T-cell (primary cell): ENCODE data around the gene EPG5. TPM values are rescaled to one million over a fixed set of nuclear protein-coding genes. Genes with fewer than 3 reads are reported as not detected.

Experiments
- ATAC-seq, 4 experiments: fragments of 200-7000 bp in 3 of 4; fragments of 150-1000 bp in 1 of 4; cut with Tn5 transposase; replicated peaks in 1 of 4; 1 replicate in 3 of 4; 2 replicates in 1 of 4; pipeline ENCODE4 v1.10.0; 2021; ENCODE audit warnings: moderate library complexity in 3 of 4, mild to moderate bottlenecking in 2 of 4, moderate number of reproducible peaks in 1 of 4
- CTCF ChIA-PET, 2 donors: fragments of 300-600 bp; sonication (Branson Sonifier 250); formaldehyde crosslinking; loops; one replicate each; lab custom pipeline; 2022; ENCODE audit warnings: antibody characterized with exemption in 2 of 2; lab: Charles Lee
- POLR2A ChIA-PET, 2 donors: fragments of 300-600 bp; sonication (Branson Sonifier 250); formaldehyde crosslinking; loops; one replicate each; lab custom pipeline; 2022; ENCODE audit warnings: antibody characterized with exemption in 2 of 2; lab: Charles Lee
- DNase-seq, 35 experiments: peaks; one replicate each; pipeline versions ENCODE4 v3.0.0 to v3.0.0-alpha.2; 2013 to 2023
- H3K27ac ChIP-seq: one replicate; pipeline ENCODE4 v1.5.1; 2013; ENCODE audit warnings: low read length
- H3K27me3 ChIP-seq, 2 experiments: replicated peaks in 1 of 2; 1 replicate in 1 of 2; 2 replicates in 1 of 2; pipeline versions ENCODE4 v1.6.1 to v1.7.0; 2013; ENCODE audit warnings: low read length in 1 of 2, mixed read lengths in 1 of 2; ENCODE audit not compliant: control insufficient read depth in 2 of 2, insufficient read depth in 2 of 2; ENCODE audit errors: extremely low read depth in 1 of 2
- H3K36me3 ChIP-seq, 2 donors: 1 replicate in 1 of 2; 2 replicates in 1 of 2; pipeline versions ENCODE4 v1.6.1 to v1.7.0; 2013; ENCODE audit warnings: low read length in 1 of 2; ENCODE audit not compliant: control insufficient read depth in 2 of 2, insufficient read depth in 1 of 2; ENCODE audit errors: extremely low read depth in 1 of 2
- H3K4me1 ChIP-seq, 2 experiments: 1 replicate in 1 of 2; 2 replicates in 1 of 2; pipeline versions ENCODE4 v1.6.1 to v1.7.0; 2013; ENCODE audit warnings: low read length in 2 of 2, mixed read lengths in 1 of 2; ENCODE audit not compliant: insufficient read depth in 2 of 2, control insufficient read depth in 1 of 2; ENCODE audit errors: extremely low read depth in 1 of 2
- H3K4me3 ChIP-seq, 2 donors: 1 replicate in 1 of 2; 2 replicates in 1 of 2; pipeline versions ENCODE4 v1.5.1 to v1.7.0; 2013; ENCODE audit warnings: mild to moderate bottlenecking in 2 of 2, low read length in 1 of 2, moderate library complexity in 1 of 2; ENCODE audit not compliant: control insufficient read depth in 1 of 2; ENCODE audit errors: extremely low read depth in 1 of 2
- H3K9me3 ChIP-seq: 2 replicates; pipeline ENCODE4 v1.7.0; 2013
- H3K27ac Mint-ChIP-seq, 2 donors: one replicate each; pipeline ENCODE4 v1.8.0; 2020 to 2021; ENCODE audit warnings: mild to moderate bottlenecking in 2 of 2, mixed read lengths in 2 of 2
- H3K27me3 Mint-ChIP-seq, 2 donors: one replicate each; pipeline ENCODE4 v1.8.0; 2021 to 2022; ENCODE audit warnings: mixed read lengths in 2 of 2
- H3K36me3 Mint-ChIP-seq: one replicate; pipeline ENCODE4 v1.8.0; 2021; ENCODE audit warnings: mixed read lengths
- H3K4me1 Mint-ChIP-seq, 3 donors: one replicate each; pipeline ENCODE4 v1.8.0; 2020 to 2022; ENCODE audit warnings: mixed read lengths in 3 of 3, mild to moderate bottlenecking in 1 of 3
- H3K4me3 Mint-ChIP-seq, 3 donors: one replicate each; pipeline ENCODE4 v1.8.0; 2020 to 2022; ENCODE audit warnings: mild to moderate bottlenecking in 3 of 3, mixed read lengths in 3 of 3, moderate library complexity in 3 of 3
- H3K9me3 Mint-ChIP-seq, 3 donors: one replicate each; pipeline ENCODE4 v1.8.0; 2020 to 2022; ENCODE audit warnings: mixed read lengths in 3 of 3
- WGBS: methylation state at CpG from one replicate; pipeline ENCODE4 v1.1.5; 2013; ENCODE audit warnings: missing lambda C conversion rate; ENCODE audit not compliant: insufficient coverage; 5-methylcytosine and 5-hydroxymethylcytosine counted together
- total RNA-seq, 35 experiments: library from RNA in 6 of 35; stranded (reverse) in 6 of 35; fragments of 120-200 nt in 1 of 35; gene quantifications; one replicate each; pipeline versions ENCODE4 v1.2.1 to v1.2.4 and lab custom pipeline; 2013 to 2026

Gene EPG5
- total RNA-seq, 5 donors from 2014 or later (not counting 1 experiment from before 2014, with no cell fraction given) = 39.2 to 54.4 (median 42.6) TPM

DNA sequence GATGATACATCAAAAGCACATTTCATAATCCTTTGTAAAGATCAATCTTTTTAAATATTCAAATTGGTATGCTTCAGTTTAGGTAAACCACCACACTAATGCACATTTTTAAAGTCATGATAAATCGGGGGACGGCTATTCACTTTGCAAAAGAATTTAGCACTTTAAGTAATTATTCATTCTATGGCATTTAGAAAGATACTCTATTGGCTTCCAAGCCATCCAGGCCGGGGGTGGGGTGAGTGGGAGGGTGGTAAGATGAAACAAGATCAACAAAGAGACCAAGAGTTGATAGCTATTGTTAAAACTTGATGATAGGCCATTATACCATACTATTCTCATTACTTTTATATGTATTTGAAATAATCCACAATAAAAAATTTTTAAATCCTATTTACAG lies 41.0 kb downstream of the EPG5 start:
- CTCF ChIA-PET = interaction anchor here in 1 of 2 donors (1.0 kb wide), 2 partner anchors 43 to 148 kb away, joined by 5 to 6 read pairs; no protein-coding TSS in a partner anchor
- POLR2A ChIA-PET = no interaction called here

DNA sequence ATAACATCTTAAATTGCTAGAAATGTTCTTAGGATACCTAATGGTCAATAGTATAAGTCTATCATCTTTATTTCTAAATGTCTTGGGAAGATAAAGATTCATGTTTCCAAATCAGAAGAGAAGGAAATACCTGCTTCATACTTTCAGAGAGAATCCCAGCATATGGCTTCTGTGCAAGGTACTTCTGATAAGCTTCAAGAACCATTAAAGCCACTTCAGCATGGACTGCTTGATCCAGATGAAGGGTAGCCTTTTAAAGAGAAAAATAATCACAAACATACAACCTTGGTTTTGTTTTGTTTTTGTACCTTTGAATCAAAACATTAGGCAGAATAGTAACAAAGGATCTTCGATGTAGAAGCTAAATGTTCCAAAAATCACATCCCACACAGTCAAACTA lies 44.0 kb downstream of the EPG5 start:
- no peak for ATAC-seq
- peaks cover 14 to 21% (median 15%) of the 10 kb centered on the region in 3 donors for H3K4me1 Mint-ChIP-seq
- no peak overlapping the region for H3K4me3 Mint-ChIP-seq
- H3K27ac ChIP-seq = no peak overlapping the region
- no peaks in the 10 kb centered on the region for H3K27me3 ChIP-seq
- H3K27ac Mint-ChIP-seq = no peak overlapping the region
- H3K9me3 ChIP-seq = no peaks in the 10 kb centered on the region
- no peaks in the 10 kb centered on the region for H3K9me3 Mint-ChIP-seq
- H3K36me3 ChIP-seq = peaks cover 14 to 76% of the 10 kb centered on the region in 2 donors
- WGBS = 100% methylated on average over 1 of the region's 1 CpG
- POLR2A ChIA-PET = interaction anchor here in 1 of 2 donors (0.6 kb wide), 2 partner anchors 801 to 843 kb away, joined by 3 to 5 read pairs; no protein-coding TSS in a partner anchor
- peaks cover 0 to 3% of the 10 kb centered on the region in 2 experiments for H3K4me1 ChIP-seq
- no peaks in the 10 kb centered on the region for H3K27me3 Mint-ChIP-seq
- CTCF ChIA-PET = interaction anchor here in 1 of 2 donors (1.1 kb wide), 1 partner anchor 151 kb away, joined by 3 read pairs; no protein-coding TSS in a partner anchor
- no peak overlapping the region for H3K4me3 ChIP-seq
- H3K36me3 Mint-ChIP-seq = peaks cover 58% of the 10 kb centered on the region
- DNase-seq = no peak

More for the DNA sequence above, 41.0 kb downstream of the EPG5 start:
- ATAC-seq (no peak), DNase-seq (no peak)
- H3K36me3 ChIP-seq = peaks cover 14 to 88% of the 10 kb centered on the region in 2 donors
- WGBS = no CpG with 5 or more reads among the region's 3 CpGs
- H3K27ac Mint-ChIP-seq = no peak overlapping the region
- no peaks in the 10 kb centered on the region for H3K27me3 Mint-ChIP-seq
- no peak overlapping the region for H3K27ac ChIP-seq
- no peaks in the 10 kb centered on the region for H3K9me3 Mint-ChIP-seq
- H3K36me3 Mint-ChIP-seq = peaks cover 61% of the 10 kb centered on the region
- no peak overlapping the region for H3K4me3 Mint-ChIP-seq
- H3K27me3 ChIP-seq = no peaks in the 10 kb centered on the region
- H3K4me3 ChIP-seq = no peak overlapping the region
- peaks cover 0 to 8% (median 2%) of the 10 kb centered on the region in 3 donors for H3K4me1 Mint-ChIP-seq
- no peaks in the 10 kb centered on the region for H3K4me1 ChIP-seq
- no peaks in the 10 kb centered on the region for H3K9me3 ChIP-seq

DNA sequence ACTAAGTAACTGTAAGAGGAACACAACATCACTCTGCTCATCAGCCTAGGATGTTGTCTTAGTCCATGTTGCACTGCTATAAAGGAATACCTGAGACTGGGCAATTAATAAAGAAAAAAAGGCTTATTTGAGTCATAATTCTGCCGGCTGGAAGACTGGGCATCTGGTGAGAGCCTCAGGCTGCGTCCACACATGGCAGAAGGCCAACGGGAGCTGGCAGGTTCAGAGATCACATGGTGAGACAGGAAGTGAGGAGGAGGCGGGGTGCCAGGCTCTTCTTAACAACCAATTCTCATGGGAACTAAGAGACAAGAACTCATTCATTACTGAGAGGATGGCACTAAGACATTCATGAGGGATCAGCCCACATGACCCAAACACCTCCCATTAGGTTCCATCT lies 46.8 kb downstream of the EPG5 start:
- no peak overlapping the region for H3K4me3 Mint-ChIP-seq
- no peak overlapping the region for H3K27ac Mint-ChIP-seq
- no peaks in the 10 kb centered on the region for H3K27me3 Mint-ChIP-seq
- ChIA-PET CTCF (no interaction called here), POLR2A (no interaction called here)
- peaks cover 71% of the 10 kb centered on the region for H3K36me3 Mint-ChIP-seq
- peak in 3 of 35 experiments; percentile 5 to 18 (median 8) for DNase-seq
- Histone ChIP-seq H3K4me3 (no peak overlapping the region), H3K4me1 (peaks cover 0 to 3% of the 10 kb centered on the region in 2 experiments), H3K9me3 (no peaks in the 10 kb centered on the region), H3K27me3 (no peaks in the 10 kb centered on the region), H3K27ac (no peak overlapping the region), H3K36me3 (peaks cover 30 to 81% of the 10 kb centered on the region in 2 donors)
- no peaks in the 10 kb centered on the region for H3K9me3 Mint-ChIP-seq
- H3K4me1 Mint-ChIP-seq = peaks cover 14 to 21% (median 15%) of the 10 kb centered on the region in 3 donors
- ATAC-seq = peak in 1 of 4 experiments; percentile 32
- 65% methylated on average over 3 of the region's 4 CpGs for WGBS

DNA sequence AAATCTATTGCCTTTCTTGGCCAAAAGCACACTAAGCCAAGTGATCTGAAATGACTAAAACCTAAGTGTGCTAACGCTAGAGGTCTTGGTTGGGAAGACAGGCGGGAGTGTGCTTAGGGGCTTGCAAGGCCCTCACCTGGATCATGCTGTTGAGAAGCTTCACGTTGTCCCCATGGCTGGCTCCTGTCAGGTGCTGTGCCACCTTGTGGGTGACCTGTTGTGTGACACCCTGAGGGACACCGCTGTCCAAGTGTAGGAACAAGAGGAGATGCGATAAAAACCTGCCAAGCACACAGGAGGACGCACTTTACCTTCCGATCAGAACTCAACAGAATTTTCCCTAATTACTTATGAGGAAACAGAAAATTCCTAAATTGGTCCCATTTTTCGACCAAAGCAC lies 50.8 kb downstream of the EPG5 start:
- Mint-ChIP-seq H3K27ac (no peak overlapping the region), H3K36me3 (peaks cover 71% of the 10 kb centered on the region), H3K4me3 (no peak overlapping the region), H3K27me3 (no peaks in the 10 kb centered on the region), H3K4me1 (peaks cover 14 to 18% (median 14%) of the 10 kb centered on the region in 3 donors), H3K9me3 (no peaks in the 10 kb centered on the region)
- H3K27me3 ChIP-seq = no peaks in the 10 kb centered on the region
- WGBS = 93% methylated on average over 5 of the region's 8 CpGs
- CTCF ChIA-PET = interaction anchor here (0.6 to 1.3 kb wide), 3 partner anchors 158 to 262 kb away, joined by 3 to 6 read pairs (median 3); no protein-coding TSS in a partner anchor
- H3K36me3 ChIP-seq = peaks cover 24 to 76% of the 10 kb centered on the region in 2 donors
- DNase-seq (peak in 2 of 35 experiments; percentile 9 to 12), ATAC-seq (no peak)
- H3K4me1 ChIP-seq = peaks cover 0 to 3% of the 10 kb centered on the region in 2 experiments
- POLR2A ChIA-PET = interaction anchor here in 1 of 2 donors (0.6 kb wide), 1 partner anchor 25 kb away, joined by 4 read pairs; no protein-coding TSS in a partner anchor
- no peak overlapping the region for H3K27ac ChIP-seq
- H3K4me3 ChIP-seq = no peak overlapping the region
- no peaks in the 10 kb centered on the region for H3K9me3 ChIP-seq

DNA sequence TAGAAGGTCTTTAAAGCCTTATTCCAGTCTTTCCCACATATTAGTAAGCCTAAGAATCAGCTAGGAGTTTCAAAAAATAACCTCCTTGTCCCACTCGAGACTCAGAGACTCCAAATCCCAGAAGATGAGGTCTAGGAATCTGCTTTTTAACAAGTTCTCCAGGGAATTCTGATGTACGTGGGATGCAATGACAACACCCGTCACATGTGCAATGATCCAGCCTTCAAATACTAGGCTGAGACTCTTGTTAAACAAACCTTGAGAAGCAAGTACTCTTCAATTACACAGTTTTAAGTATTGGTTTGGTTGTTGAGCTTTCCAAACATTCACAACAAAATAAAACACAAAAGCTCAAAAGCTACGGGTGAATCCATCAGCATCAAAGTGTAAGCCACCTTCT lies 53.9 kb downstream of the EPG5 start:
- Mint-ChIP-seq H3K27me3 (no peaks in the 10 kb centered on the region), H3K4me3 (no peak overlapping the region), H3K4me1 (peaks cover 0 to 2% (median 0%) of the 10 kb centered on the region in 3 donors), H3K36me3 (peaks cover 71% of the 10 kb centered on the region), H3K27ac (no peak overlapping the region), H3K9me3 (no peaks in the 10 kb centered on the region)
- ChIA-PET POLR2A (no interaction called here), CTCF (interaction anchor here (0.5 to 1.5 kb wide), 7 partner anchors 33 to 248 kb away, joined by 3 to 11 read pairs (median 3); no protein-coding TSS in a partner anchor)
- Histone ChIP-seq H3K27me3 (no peaks in the 10 kb centered on the region), H3K4me1 (no peaks in the 10 kb centered on the region), H3K4me3 (no peak overlapping the region), H3K9me3 (no peaks in the 10 kb centered on the region), H3K27ac (no peak overlapping the region), H3K36me3 (peaks cover 31 to 83% of the 10 kb centered on the region in 2 donors)
- ATAC-seq (no peak), DNase-seq (no peak)
- WGBS = 100% methylated on average over 1 of the region's 4 CpGs

DNA sequence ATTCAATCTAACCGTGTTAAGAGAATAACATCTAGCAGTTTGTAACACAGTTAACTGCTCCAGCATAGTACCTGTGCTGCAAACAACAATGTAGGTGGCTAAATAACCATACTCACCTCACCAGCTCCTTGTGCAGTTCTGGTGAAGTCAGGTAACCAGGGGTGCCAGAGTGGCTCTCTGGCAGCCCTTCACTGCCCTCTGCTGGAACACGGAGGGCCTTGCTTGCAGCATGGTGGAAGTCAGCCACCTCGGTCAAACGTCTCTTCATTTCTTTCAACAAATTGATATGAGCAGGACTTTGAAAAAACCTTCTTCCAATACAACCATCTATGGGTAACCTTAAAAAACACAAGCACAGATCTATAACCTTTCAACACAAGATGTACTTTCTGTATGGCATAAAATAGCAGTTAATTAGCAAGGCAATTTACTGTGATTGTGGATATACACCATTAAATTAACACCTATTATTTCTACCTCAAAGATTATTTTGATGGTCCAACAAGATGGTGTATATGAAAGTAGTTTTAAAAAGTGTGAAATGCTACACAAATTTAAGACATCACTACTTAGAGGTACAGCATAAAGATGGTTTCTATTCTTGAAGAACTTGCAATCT lies 56.6 kb downstream of the EPG5 start:
- H3K27ac Mint-ChIP-seq = no peak overlapping the region
- H3K9me3 Mint-ChIP-seq = no peaks in the 10 kb centered on the region
- no peak overlapping the region for H3K4me3 Mint-ChIP-seq
- no peaks in the 10 kb centered on the region for H3K27me3 ChIP-seq
- H3K36me3 Mint-ChIP-seq = peaks cover 72% of the 10 kb centered on the region
- H3K36me3 ChIP-seq = peaks cover 20 to 79% of the 10 kb centered on the region in 2 donors
- ChIA-PET CTCF (interaction anchor here (0.5 to 1.8 kb wide), 11 partner anchors 20 to 289 kb away, joined by 3 to 11 read pairs (median 4); no protein-coding TSS in a partner anchor), POLR2A (no interaction called here)
- H3K4me3 ChIP-seq = no peak overlapping the region
- DNase-seq (peak; percentile 22 to 72 (median 54)), ATAC-seq (peak; percentile 58 to 82 (median 77))
- no peaks in the 10 kb centered on the region for H3K27me3 Mint-ChIP-seq
- no peak overlapping the region for H3K27ac ChIP-seq
- H3K9me3 ChIP-seq = no peaks in the 10 kb centered on the region
- no peaks in the 10 kb centered on the region for H3K4me1 ChIP-seq
- peaks cover 0 to 2% (median 0%) of the 10 kb centered on the region in 3 donors for H3K4me1 Mint-ChIP-seq
- WGBS = 100% methylated on average over 1 of the region's 4 CpGs
